Measurements from ENCODE around the gene PIK3C2A.

The PIK3C2A gene

GRCh38 chr11:17217401-17217800 lies 9.6 kb upstream of the PIK3C2A start:
- Histone ChIP-seq H3K4me1 (no peaks in the 10 kb centered on the region), H3K9me3 (no peaks in the 10 kb centered on the region), H3K27me3 (no peaks in the 10 kb centered on the region), H3K36me3 (no peaks in the 10 kb centered on the region), H3K4me3 (ENCODE audit: low read depth, low read length) (no peak overlapping the region)
- DNase-seq = no peak
- TF ChIP-seq CTCF (IDR thresholded peaks at IDR 0.05; ENCODE audit: low read depth, low read length) = no peak

- Histone ChIP-seq H3K36me3 (no peaks in the 10 kb centered on the region), H3K4me1 (no peaks in the 10 kb centered on the region), H3K27me3 (no peaks in the 10 kb centered on the region), H3K9me3 (no peaks in the 10 kb centered on the region), H3K4me3 (ENCODE audit: low read depth, low read length) (no peak overlapping the region)
- DNase-seq = no peak
- no peak for TF ChIP-seq CTCF (IDR thresholded peaks at IDR 0.05; ENCODE audit: low read depth, low read length)
Observed at GRCh38 chr11:17214338-17214737, 6.6 kb upstream of the PIK3C2A start.

- no peak overlapping the region for H3K4me3 ChIP-seq (ENCODE audit: low read depth, low read length)
- no peak for TF ChIP-seq CTCF (IDR thresholded peaks at IDR 0.05; ENCODE audit: low read depth, low read length)
- H3K4me1 ChIP-seq = no peaks in the 10 kb centered on the region
- H3K27me3 ChIP-seq = no peaks in the 10 kb centered on the region
- H3K9me3 ChIP-seq = no peaks in the 10 kb centered on the region
- H3K36me3 ChIP-seq = no peaks in the 10 kb centered on the region
- DNase-seq = no peak
Observed at GRCh38 chr11:17211286-17211685, 3.5 kb upstream of the PIK3C2A start.

DNA sequence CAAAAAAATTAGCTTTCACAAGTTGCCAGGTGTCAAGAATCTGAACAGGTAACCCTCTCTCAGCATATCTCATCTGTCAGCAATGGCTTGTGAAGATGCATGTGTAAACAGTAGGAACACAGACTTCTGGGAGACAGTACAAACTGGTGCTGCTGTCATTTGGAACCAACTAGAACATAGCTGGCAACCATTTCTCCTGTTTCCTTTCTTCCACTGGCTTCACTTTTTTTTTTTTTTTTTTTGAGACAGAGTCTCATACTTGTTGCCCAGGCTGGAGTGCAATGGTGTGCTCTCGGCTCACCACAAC lies 2.1 kb upstream of the PIK3C2A start:
- H3K27me3 ChIP-seq = no peaks in the 10 kb centered on the region
- no peaks in the 10 kb centered on the region for H3K36me3 ChIP-seq
- no peak for DNase-seq
- no peak overlapping the region for H3K4me3 ChIP-seq (ENCODE audit: low read depth, low read length)
- no peaks in the 10 kb centered on the region for H3K9me3 ChIP-seq
- no peak for TF ChIP-seq CTCF (IDR thresholded peaks at IDR 0.05; ENCODE audit: low read depth, low read length)
- no peaks in the 10 kb centered on the region for H3K4me1 ChIP-seq

DNA sequence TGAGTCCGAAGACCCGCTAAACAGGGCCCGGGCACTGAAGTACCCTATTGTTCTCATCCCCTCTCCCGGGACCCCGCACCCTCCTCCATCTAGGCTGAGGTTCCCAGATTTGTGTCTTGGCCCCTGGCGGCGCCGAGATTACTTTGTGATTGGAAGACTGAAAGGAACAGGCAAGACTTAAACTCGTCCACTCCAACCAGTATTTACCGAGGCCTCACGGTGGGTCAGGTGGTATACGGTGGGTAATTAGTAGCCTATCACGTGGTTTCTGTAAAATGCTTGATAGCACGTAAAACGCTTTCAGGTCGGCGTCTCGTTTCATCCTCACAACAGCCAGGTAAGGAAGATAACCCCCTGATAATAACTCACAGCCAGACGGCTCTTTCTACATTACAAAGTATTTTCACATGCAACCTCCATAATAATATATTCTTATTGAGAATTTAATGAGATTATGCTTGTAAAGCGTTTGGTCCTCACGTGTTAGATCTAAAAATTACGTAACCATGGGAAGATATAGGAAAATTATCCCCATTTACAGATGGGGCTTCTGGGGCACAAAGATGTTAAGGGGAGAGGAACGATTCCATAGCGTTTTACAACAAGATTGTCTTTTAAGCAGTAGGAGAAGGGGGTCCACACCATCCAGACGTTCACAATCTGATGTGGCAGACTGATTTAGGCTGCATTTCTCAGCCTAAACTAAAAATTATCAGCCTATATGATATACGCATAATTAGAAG lies 642 bp upstream of the PIK3C2A start:
- Histone ChIP-seq H3K4me3 (ENCODE audit: low read depth, low read length) (peak overlapping the region; percentile 76), H3K27me3 (no peaks in the 10 kb centered on the region), H3K9me3 (no peaks in the 10 kb centered on the region), H3K4me1 (no peaks in the 10 kb centered on the region), H3K36me3 (no peaks in the 10 kb centered on the region)
- DNase-seq = peak; percentile 36
- TF ChIP-seq CTCF (IDR thresholded peaks at IDR 0.05; ENCODE audit: low read depth, low read length) = no peak

GRCh38 chr11:17206463-17206862 lies 1.3 kb downstream of the PIK3C2A start:
- Histone ChIP-seq H3K4me1 (no peaks in the 10 kb centered on the region), H3K27me3 (no peaks in the 10 kb centered on the region), H3K36me3 (no peaks in the 10 kb centered on the region), H3K9me3 (no peaks in the 10 kb centered on the region), H3K4me3 (ENCODE audit: low read depth, low read length) (peak overlapping the region; percentile 76)
- TF ChIP-seq CTCF (IDR thresholded peaks at IDR 0.05; ENCODE audit: low read depth, low read length) = no peak
- no peak for DNase-seq
